Measurements from ENCODE around the gene LACTB. TPM values are rescaled to one million over a fixed set of nuclear protein-coding genes. Genes with fewer than 3 reads are reported as not detected.

The LACTB gene
- total RNA-seq, 1 experiment from 2014 or later = 17.2 TPM

GRCh38 chr15:63188926-63189871 lies 67.5 kb downstream of the LACTB start, which contains the start of gene RAB8B (continued):
- TF ChIP-seq NR1H2 (CRISPR knock-in tag; IDR thresholded peaks at IDR 0.05) = no peak
- no peak for TF ChIP-seq JAZF1 (CRISPR knock-in tag; IDR thresholded peaks at IDR 0.05)
- peak; percentile 84 for TF ChIP-seq ETV6 (CRISPR knock-in tag; IDR thresholded peaks at IDR 0.05)
- TF ChIP-seq CREM (CRISPR knock-in tag; IDR thresholded peaks at IDR 0.05) = peak; percentile 91

GRCh38 chr15:63189941-63190768 lies 68.5 kb downstream of the LACTB start:
- POLR2A ChIA-PET = no interaction called here
- Mint-ChIP-seq H3K36me3 (no peaks in the 10 kb centered on the region), H3K27ac (peak overlapping the region; percentile 1; the same call in 1 of the 2 replicates), H3K9me3 (no peaks in the 10 kb centered on the region), H3K4me3 (peak overlapping the region; percentile 79), H3K27me3 (ENCODE audit: low read depth) (no peaks in the 10 kb centered on the region), H3K4me1 (peaks cover 43% of the 10 kb centered on the region)
- TF ChIP-seq ZBTB43 (CRISPR knock-in tag; IDR thresholded peaks at IDR 0.05) (no peak), NFATC4 (CRISPR knock-in tag; IDR thresholded peaks at IDR 0.05) (no peak), USF1 (CRISPR knock-in tag; IDR thresholded peaks at IDR 0.05) (no peak), IRF1 (CRISPR knock-in tag; IDR thresholded peaks at IDR 0.05) (no peak), ATF6 (CRISPR knock-in tag; IDR thresholded peaks at IDR 0.05) (no peak), MYBL2 (CRISPR knock-in tag; IDR thresholded peaks at IDR 0.05) (no peak), ELF4 (CRISPR knock-in tag; IDR thresholded peaks at IDR 0.05; ENCODE audit: low read depth) (no peak), JUN (CRISPR knock-in tag; IDR thresholded peaks at IDR 0.05) (no peak), SP1 (CRISPR knock-in tag; conservative IDR thresholded peaks at IDR 0.05) (no peak), NR2C2 (CRISPR knock-in tag; IDR thresholded peaks at IDR 0.05) (no peak), CDX4 (CRISPR knock-in tag; IDR thresholded peaks at IDR 0.05; ENCODE audit: borderline replicate concordance) (no peak), GTF2I (CRISPR knock-in tag; conservative IDR thresholded peaks at IDR 0.05) (no peak)
- CTCF ChIA-PET = interaction anchor here (1.8 kb wide), 1 partner anchor 12 kb away, joined by 4 read pairs; no protein-coding TSS in a partner anchor
- DNase-seq (ENCODE audit: low spot score) (no peak), ATAC-seq (no peak)
